ENCODE data around the gene PHC2. TPM values are rescaled to one million over a fixed set of nuclear protein-coding genes. Genes with fewer than 3 reads are reported as not detected.

The PHC2 gene
- total RNA-seq, 1 experiment from 2014 or later, result 176 TPM

DNA sequence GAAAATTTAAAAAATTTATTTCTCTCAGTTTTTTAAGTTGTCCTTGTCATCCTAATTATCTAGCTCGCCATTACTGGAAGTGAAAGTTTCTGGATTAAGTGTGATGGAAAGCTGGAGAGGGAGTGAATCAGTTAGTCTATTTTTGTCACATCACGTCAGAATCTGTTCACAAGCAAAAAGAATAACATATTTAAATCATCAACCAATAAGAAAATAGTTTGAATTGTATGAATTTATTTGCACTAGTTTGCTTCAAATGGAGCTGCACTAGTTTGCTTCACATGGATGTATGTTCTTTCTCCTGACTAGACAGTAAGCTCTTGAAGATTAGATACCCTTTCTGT, 22.8 kb downstream of the PHC2 start:
- ATAC-seq (no peak), DNase-seq (ENCODE audit: low read depth, low spot score) (no peak)
- no peak overlapping the region for H3K4me2 ChIP-seq (ENCODE audit: low read length)
- POLR2A ChIA-PET, result no interaction called here
- peaks cover 12% of the 10 kb centered on the region; the same call in 1 of the 2 replicates for H4K20me1 ChIP-seq (ENCODE audit: insufficient read depth)
- intact Hi-C loops (cut with micrococcal nuclease), result no loop called here
- no peak overlapping the region for H3K27ac ChIP-seq (ENCODE audit: low read depth, low read length)
- no peak overlapping the region for H3K9ac ChIP-seq (ENCODE audit: low read length)
- no peak overlapping the region for H2AFZ ChIP-seq (ENCODE audit: low read depth, low read length, poor library complexity, severe bottlenecking)
- H3K9me3 ChIP-seq (ENCODE audit: control insufficient read depth in 1 of 2, insufficient read depth in 1 of 2, low read depth in 1 of 2, low read length in 2 of 2), result peaks cover 0 to 7% of the 10 kb centered on the region in 2 experiments; a peak in 1 of 4 replicates
- peaks cover 99% of the 10 kb centered on the region for H3K79me2 ChIP-seq (ENCODE audit: insufficient read depth, low read length)
- H3K36me3 ChIP-seq (ENCODE audit: control insufficient read depth in 1 of 2, insufficient read depth in 2 of 2, low read length in 2 of 2), result peaks cover 16 to 25% of the 10 kb centered on the region in 2 experiments
- peaks cover 0 to 6% of the 10 kb centered on the region in 2 experiments; a peak in 1 of 4 replicates for H3K4me1 ChIP-seq (ENCODE audit: control insufficient read depth in 1 of 2, insufficient read depth in 2 of 2, low read length in 2 of 2)
- no TSS peak for BruUV-seq (replicated peaks)
- H3K9me2 ChIP-seq (ENCODE audit: insufficient read depth), result no peaks in the 10 kb centered on the region
- TF ChIP-seq POLR2AphosphoS5 (IDR thresholded peaks at IDR 0.05; ENCODE audit: low read depth, low read length), result no peak
- TF ChIP-seq TCF7L2 (IDR thresholded peaks at IDR 0.05; ENCODE audit: borderline replicate concordance, extremely low read depth, insufficient read depth, insufficient read length), result no peak
- TF ChIP-seq, protein P1, sequence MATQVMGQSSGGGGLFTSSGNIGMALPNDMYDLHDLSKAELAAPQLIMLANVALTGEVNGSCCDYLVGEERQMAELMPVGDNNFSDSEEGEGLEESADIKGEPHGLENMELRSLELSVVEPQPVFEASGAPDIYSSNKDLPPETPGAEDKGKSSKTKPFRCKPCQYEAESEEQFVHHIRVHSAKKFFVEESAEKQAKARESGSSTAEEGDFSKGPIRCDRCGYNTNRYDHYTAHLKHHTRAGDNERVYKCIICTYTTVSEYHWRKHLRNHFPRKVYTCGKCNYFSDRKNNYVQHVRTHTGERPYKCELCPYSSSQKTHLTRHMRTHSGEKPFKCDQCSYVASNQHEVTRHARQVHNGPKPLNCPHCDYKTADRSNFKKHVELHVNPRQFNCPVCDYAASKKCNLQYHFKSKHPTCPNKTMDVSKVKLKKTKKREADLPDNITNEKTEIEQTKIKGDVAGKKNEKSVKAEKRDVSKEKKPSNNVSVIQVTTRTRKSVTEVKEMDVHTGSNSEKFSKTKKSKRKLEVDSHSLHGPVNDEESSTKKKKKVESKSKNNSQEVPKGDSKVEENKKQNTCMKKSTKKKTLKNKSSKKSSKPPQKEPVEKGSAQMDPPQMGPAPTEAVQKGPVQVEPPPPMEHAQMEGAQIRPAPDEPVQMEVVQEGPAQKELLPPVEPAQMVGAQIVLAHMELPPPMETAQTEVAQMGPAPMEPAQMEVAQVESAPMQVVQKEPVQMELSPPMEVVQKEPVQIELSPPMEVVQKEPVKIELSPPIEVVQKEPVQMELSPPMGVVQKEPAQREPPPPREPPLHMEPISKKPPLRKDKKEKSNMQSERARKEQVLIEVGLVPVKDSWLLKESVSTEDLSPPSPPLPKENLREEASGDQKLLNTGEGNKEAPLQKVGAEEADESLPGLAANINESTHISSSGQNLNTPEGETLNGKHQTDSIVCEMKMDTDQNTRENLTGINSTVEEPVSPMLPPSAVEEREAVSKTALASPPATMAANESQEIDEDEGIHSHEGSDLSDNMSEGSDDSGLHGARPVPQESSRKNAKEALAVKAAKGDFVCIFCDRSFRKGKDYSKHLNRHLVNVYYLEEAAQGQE (IDR thresholded peaks at IDR 0.05; ENCODE audit: low read depth), result no peak
- TF ChIP-seq ELF1 (IDR thresholded peaks at IDR 0.05; ENCODE audit: borderline replicate concordance, low read depth), result no peak
- TF ChIP-seq, protein P2, sequence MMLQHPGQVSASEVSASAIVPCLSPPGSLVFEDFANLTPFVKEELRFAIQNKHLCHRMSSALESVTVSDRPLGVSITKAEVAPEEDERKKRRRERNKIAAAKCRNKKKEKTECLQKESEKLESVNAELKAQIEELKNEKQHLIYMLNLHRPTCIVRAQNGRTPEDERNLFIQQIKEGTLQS (IDR thresholded peaks at IDR 0.05), result no peak
- TF ChIP-seq EZH2 (IDR thresholded peaks at IDR 0.05), result no peak
- TF ChIP-seq EGR1 (IDR thresholded peaks at IDR 0.05; ENCODE audit: low read depth), result no peak
- TF ChIP-seq SRF (IDR thresholded peaks at IDR 0.05; ENCODE audit: low read depth), result no peak
- TF ChIP-seq POLR2A (IDR thresholded peaks at IDR 0.05; ENCODE audit: borderline replicate concordance, extremely low read depth, insufficient read depth, insufficient read length), result no peak
- no peak for TF ChIP-seq ZNF274 (IDR thresholded peaks at IDR 0.05; ENCODE audit: low read depth, low read length)
- TF ChIP-seq YY1 (IDR thresholded peaks at IDR 0.05; ENCODE audit: extremely low read depth, insufficient replicate concordance, low read depth, low read length), result no peak
- no peak for TF ChIP-seq CEBPB (IDR thresholded peaks at IDR 0.05; ENCODE audit: low read depth)
- CTCF ChIA-PET, result no interaction called here
- H3K4me3 ChIP-seq (replicated peaks in 1 of 2; ENCODE audit: low read depth in 1 of 2, low read length in 2 of 2), result no peak overlapping the region
- no peaks in the 10 kb centered on the region for H3K27me3 ChIP-seq (ENCODE audit: insufficient read depth, low read length)
- RAD21 ChIA-PET (ENCODE audit: low non-redundant PET in 1 of 2, low total read pairs in 2 of 2, uncharacterized antibody in 2 of 2, unreplicated experiment in 2 of 2), result no interaction called here

All from HCT116 (cell line).